ENCODE measurements around the gene IGFBP3. TPM values are rescaled to one million over a fixed set of nuclear protein-coding genes. Genes with fewer than 3 reads are reported as not detected.

The IGFBP3 gene
- total and polyA plus RNA-seq, 9 of the 15 experiments (the other 6 are each of a cell fraction or from before 2014, with no cell fraction given), result 0.08 to 0.22 (median 0.10) TPM; not detected in 5

GRCh38 chr7:45918556-45918955, 2.5 kb downstream of the IGFBP3 start:
- Histone ChIP-seq H3K36me3 (ENCODE audit: control insufficient read depth, insufficient read depth, low read length) (no peaks in the 10 kb centered on the region), H3K9ac (ENCODE audit: insufficient read depth in 1 of 2, low read depth in 2 of 2, low read length in 2 of 2) (no peak overlapping the region), H3K4me2 (ENCODE audit: insufficient read depth, low read length) (no peak overlapping the region), H3K79me2 (ENCODE audit: control insufficient read depth, insufficient read depth, low read length) (no peaks in the 10 kb centered on the region), H3K27ac (ENCODE audit: extremely low read depth, low read depth, low read length) (no peak overlapping the region), H3K27me3 (ENCODE audit: control insufficient read depth in 2 of 2, insufficient read depth in 2 of 2, low read length in 2 of 2) (peaks cover 0 to 4% of the 10 kb centered on the region in 2 experiments; a peak in 2 of 5 replicates), H4K20me1 (replicated peaks; ENCODE audit: control insufficient read depth, insufficient read depth, low read length) (no peaks in the 10 kb centered on the region), H3K9me1 (ENCODE audit: control insufficient read depth, insufficient read depth, low read length) (no peaks in the 10 kb centered on the region), H2AFZ (ENCODE audit: low read depth, low read length) (no peak overlapping the region), H3K4me3 (no peak overlapping the region), H3K9me3 (replicated peaks; ENCODE audit: control insufficient read depth, insufficient read depth, low read depth, low read length) (no peaks in the 10 kb centered on the region), H3K4me1 (replicated peaks in 1 of 2; ENCODE audit: control insufficient read depth in 2 of 2, insufficient read depth in 2 of 2, low read length in 2 of 2) (no peaks in the 10 kb centered on the region)
- DNase-seq (ENCODE audit: extremely low read depth in 1 of 4, low spot score in 3 of 4) (no peak), ATAC-seq (no peak), FAIRE-seq (no peak)
- in situ Hi-C loops (cut with MboI) (no loop called here), intact Hi-C loops (cut with micrococcal nuclease) (loop anchor here (1.0 kb wide), 1 partner anchor 1262 kb away; no protein-coding TSS in a partner anchor)
- CTCF ChIA-PET (ENCODE audit: low intra/inter-chr PET ratio), result interaction anchor here (1.9 kb wide), 1 partner anchor 1262 kb away, joined by 5 read pairs; no protein-coding TSS in a partner anchor
- BruUV-seq (replicated peaks), result no TSS peak
- WGBS (ENCODE audit: insufficient coverage, low coverage, missing lambda C conversion rate), result 0% methylated on average over 2 of the region's 2 CpGs
- POLR2A ChIA-PET, result interaction anchor here (1.2 kb wide), 1 partner anchor 55 kb away, joined by 3 read pairs; no protein-coding TSS in a partner anchor
- TF ChIP-seq DNMT1 (IDR thresholded peaks at IDR 0.05) (no peak), REST (IDR thresholded peaks at IDR 0.05; ENCODE audit: borderline replicate concordance) (no peak), REST (CRISPR knock-in tag; IDR thresholded peaks at IDR 0.05; ENCODE audit: low read depth) (no peak), CBX8 (IDR thresholded peaks at IDR 0.05; ENCODE audit: borderline replicate concordance, extremely low read depth, low read depth, low read length, poor library complexity, severe bottlenecking) (no peak)
